PC-3 (cell line): ENCODE results near the gene ST8SIA2.

Experiments
- CTCF ChIP-seq: fragments of 300-600 bp; sonication (generic); conservative IDR thresholded peaks from 2 replicates; pipeline ENCODE4 v1.5.1; 2017; ENCODE audit warnings: antibody characterized with exemption, low read depth, mild to moderate bottlenecking, low read length
- EZH2 ChIP-seq: fragments of 300-600 bp; sonication (generic); IDR thresholded peaks from one replicate; pipeline ENCODE4 v1.6.1; 2017; ENCODE audit warnings: antibody characterized with exemption, mild to moderate bottlenecking, low read length; ENCODE audit not compliant: unreplicated experiment
- EZH2phosphoT487 ChIP-seq: fragments of 300-600 bp; sonication (generic); IDR thresholded peaks from 2 replicates; pipeline ENCODE4 v1.6.1; 2018; ENCODE audit warnings: mild to moderate bottlenecking, antibody characterized with exemption, low read length, borderline replicate concordance

GRCh38 chr15:92355307-92355706, 38.4 kb upstream of the ST8SIA2 start:
- TF ChIP-seq CTCF (no peak), EZH2phosphoT487 (no peak), EZH2 (no peak)
